22Rv1 (cell line): ENCODE data around the gene TIGD7.

Source experiments
- ZFX ChIP-seq: fragments of 450-650 bp; IDR thresholded peaks from 2 replicates; pipeline ENCODE4 v1.6.1; 2017; ENCODE audit warnings: antibody characterized with exemption, borderline replicate concordance
- TF ChIP-seq, protein P1 (sequence below): fragments of 450-650 bp; IDR thresholded peaks from 2 replicates; pipeline ENCODE4 v1.5.1; 2017; ENCODE audit warnings: mild to moderate bottlenecking

GRCh38 chr16:3289998-3290673, 15.1 kb downstream of the TIGD7 start:
- TF ChIP-seq, protein P1, sequence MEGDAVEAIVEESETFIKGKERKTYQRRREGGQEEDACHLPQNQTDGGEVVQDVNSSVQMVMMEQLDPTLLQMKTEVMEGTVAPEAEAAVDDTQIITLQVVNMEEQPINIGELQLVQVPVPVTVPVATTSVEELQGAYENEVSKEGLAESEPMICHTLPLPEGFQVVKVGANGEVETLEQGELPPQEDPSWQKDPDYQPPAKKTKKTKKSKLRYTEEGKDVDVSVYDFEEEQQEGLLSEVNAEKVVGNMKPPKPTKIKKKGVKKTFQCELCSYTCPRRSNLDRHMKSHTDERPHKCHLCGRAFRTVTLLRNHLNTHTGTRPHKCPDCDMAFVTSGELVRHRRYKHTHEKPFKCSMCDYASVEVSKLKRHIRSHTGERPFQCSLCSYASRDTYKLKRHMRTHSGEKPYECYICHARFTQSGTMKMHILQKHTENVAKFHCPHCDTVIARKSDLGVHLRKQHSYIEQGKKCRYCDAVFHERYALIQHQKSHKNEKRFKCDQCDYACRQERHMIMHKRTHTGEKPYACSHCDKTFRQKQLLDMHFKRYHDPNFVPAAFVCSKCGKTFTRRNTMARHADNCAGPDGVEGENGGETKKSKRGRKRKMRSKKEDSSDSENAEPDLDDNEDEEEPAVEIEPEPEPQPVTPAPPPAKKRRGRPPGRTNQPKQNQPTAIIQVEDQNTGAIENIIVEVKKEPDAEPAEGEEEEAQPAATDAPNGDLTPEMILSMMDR, result no peak
- no peak for TF ChIP-seq ZFX
